Hepatocyte (in vitro differentiated cells): ENCODE data around the gene GRID1. TPM values are rescaled to one million over a fixed set of nuclear protein-coding genes. Genes with fewer than 3 reads are reported as not detected.
A peak's percentile ranks its signal among the peaks of the same experiment; 100 is the strongest.

ENCODE experiments used
- DNase-seq: peaks from one replicate; pipeline ENCODE4 v3.0.0-alpha.2; 2016; ENCODE audit warnings: low spot score
- H2AFZ ChIP-seq: fragments of 200-600 bp; sonication (generic); 2 replicates; pipeline ENCODE4 v1.6.0; 2016; ENCODE audit warnings: antibody characterized with exemption, mild to moderate bottlenecking
- H3K27ac ChIP-seq: fragments of 200-600 bp; sonication (generic); 2 replicates; pipeline ENCODE4 v1.5.1; 2016; ENCODE audit warnings: mild to moderate bottlenecking
- H3K27me3 ChIP-seq: fragments of 200-600 bp; sonication (generic); 2 replicates; pipeline ENCODE4 v1.6.1; 2016
- H3K36me3 ChIP-seq: fragments of 200-600 bp; sonication (generic); replicated peaks from 2 replicates; pipeline ENCODE4 v1.5.1; 2016; ENCODE audit warnings: low read depth; ENCODE audit not compliant: insufficient read depth
- H3K4me1 ChIP-seq: fragments of 200-600 bp; sonication (generic); 2 replicates; pipeline ENCODE4 v1.5.1; 2016; ENCODE audit warnings: mild to moderate bottlenecking, moderate library complexity; ENCODE audit not compliant: insufficient read depth
- H3K4me2 ChIP-seq: fragments of 200-600 bp; sonication (generic); 2 replicates; pipeline ENCODE4 v1.6.0; 2016
- H3K4me3 ChIP-seq: fragments of 200-600 bp; sonication (generic); 2 replicates; pipeline ENCODE4 v1.5.1; 2016; ENCODE audit warnings: mild to moderate bottlenecking
- H3K79me2 ChIP-seq: fragments of 200-600 bp; sonication (generic); 2 replicates; pipeline ENCODE4 v1.6.0; 2017; ENCODE audit warnings: mild to moderate bottlenecking
- H3K9me2 ChIP-seq: fragments of 200-600 bp; sonication (generic); replicated peaks from 2 replicates; pipeline ENCODE4 v1.6.0; 2017; ENCODE audit warnings: mild to moderate bottlenecking; ENCODE audit not compliant: insufficient read depth
- H3K9me3 ChIP-seq: fragments of 200-600 bp; sonication (generic); 2 replicates; pipeline ENCODE4 v1.5.1; 2016; ENCODE audit warnings: low read depth, mild to moderate bottlenecking
- H4K20me1 ChIP-seq: fragments of 200-600 bp; sonication (generic); 2 replicates; pipeline ENCODE4 v1.6.0; 2016; ENCODE audit warnings: mild to moderate bottlenecking; ENCODE audit not compliant: insufficient read depth, poor library complexity, severe bottlenecking
- EZH2 ChIP-seq: fragments of 200-600 bp; sonication (generic); IDR thresholded peaks from 2 replicates; pipeline ENCODE4 v1.6.1; 2016; ENCODE audit warnings: antibody characterized with exemption, mild to moderate bottlenecking, borderline replicate concordance
- EZH2phosphoT487 ChIP-seq: fragments of 200-600 bp; sonication (generic); IDR thresholded peaks from one replicate; pipeline ENCODE4 v1.6.1; 2018; ENCODE audit warnings: antibody characterized with exemption, mild to moderate bottlenecking, low read depth, moderate library complexity; ENCODE audit not compliant: unreplicated experiment, severe bottlenecking
- WGBS: methylation state at CpG from one replicate; pipeline ENCODE4 v1.1.6; 2016; ENCODE audit warnings: low lambda C conversion rate; ENCODE audit errors: missing lambda C conversion rate; 5-methylcytosine and 5-hydroxymethylcytosine counted together
- polyA plus RNA-seq: library from polyadenylated mRNA; unstranded; fragments of >200 nt; fragmentation: Nextera tagmentation; extraction: Ambion mirVana; gene quantifications from 2 replicates; pipeline ENCODE4 v1.2.1, GENCODE V29; 2016
- total RNA-seq: library from RNA; depleted of rRNA; stranded (reverse); fragments of >200 nt; gene quantifications from 2 replicates; pipeline ENCODE4 v1.2.3, GENCODE V29; 2014
- TF ChIP-seq, protein P1 (sequence below): fragments of 200-600 bp; sonication (generic); IDR thresholded peaks from 2 replicates; pipeline ENCODE4 v1.5.1; 2016; ENCODE audit warnings: antibody characterized with exemption, mild to moderate bottlenecking; ENCODE audit not compliant: poor library complexity

The GRID1 gene
- total and polyA plus RNA-seq, 2 experiments from 2014 or later = 0.07 to 0.37 TPM

DNA sequence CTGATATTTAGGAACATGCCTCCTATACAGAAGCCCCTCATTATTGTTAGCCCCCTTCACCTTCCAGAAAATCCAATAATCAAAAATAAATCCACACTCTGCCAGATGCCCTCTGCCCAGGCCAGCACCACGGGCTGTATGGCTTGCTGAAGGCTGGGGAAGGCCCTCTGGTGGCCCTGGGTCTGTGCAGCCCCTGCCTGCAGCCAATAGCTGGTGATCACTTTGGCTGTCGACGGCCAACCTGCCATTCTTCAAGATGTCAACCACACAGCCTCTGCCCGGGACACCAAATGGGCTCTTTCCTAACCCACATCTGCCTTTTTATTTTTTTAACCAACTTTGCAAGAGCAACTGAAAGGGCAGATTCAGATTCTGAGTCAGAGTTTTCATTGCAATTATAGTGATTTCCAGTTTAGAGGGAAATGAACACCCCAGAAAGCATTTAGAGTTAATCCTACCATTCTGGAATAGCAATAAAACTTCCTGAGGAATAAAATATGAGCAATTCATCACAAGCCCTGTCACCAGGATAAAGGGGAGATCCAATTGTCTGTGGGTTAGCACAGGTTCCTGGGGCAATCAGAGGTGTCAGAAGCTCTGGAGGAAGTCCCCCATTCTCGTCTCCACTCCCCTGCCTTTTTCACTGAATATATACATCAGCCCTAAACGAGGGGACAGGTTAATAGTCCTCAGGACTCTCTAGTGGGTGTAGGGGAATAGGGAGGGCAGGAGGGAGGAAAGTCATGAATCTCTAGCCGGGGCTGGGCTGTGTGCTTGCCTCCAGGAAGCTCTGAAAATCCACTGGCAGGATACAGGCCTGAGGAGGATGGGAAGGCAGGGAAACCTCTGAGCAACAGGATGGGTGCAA is 211.3 kb downstream of the GRID1 start:
- 51% methylated on average over 7 of the region's 7 CpGs for WGBS
- TF ChIP-seq EZH2 = no peak
- TF ChIP-seq, protein P1, sequence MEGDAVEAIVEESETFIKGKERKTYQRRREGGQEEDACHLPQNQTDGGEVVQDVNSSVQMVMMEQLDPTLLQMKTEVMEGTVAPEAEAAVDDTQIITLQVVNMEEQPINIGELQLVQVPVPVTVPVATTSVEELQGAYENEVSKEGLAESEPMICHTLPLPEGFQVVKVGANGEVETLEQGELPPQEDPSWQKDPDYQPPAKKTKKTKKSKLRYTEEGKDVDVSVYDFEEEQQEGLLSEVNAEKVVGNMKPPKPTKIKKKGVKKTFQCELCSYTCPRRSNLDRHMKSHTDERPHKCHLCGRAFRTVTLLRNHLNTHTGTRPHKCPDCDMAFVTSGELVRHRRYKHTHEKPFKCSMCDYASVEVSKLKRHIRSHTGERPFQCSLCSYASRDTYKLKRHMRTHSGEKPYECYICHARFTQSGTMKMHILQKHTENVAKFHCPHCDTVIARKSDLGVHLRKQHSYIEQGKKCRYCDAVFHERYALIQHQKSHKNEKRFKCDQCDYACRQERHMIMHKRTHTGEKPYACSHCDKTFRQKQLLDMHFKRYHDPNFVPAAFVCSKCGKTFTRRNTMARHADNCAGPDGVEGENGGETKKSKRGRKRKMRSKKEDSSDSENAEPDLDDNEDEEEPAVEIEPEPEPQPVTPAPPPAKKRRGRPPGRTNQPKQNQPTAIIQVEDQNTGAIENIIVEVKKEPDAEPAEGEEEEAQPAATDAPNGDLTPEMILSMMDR = peak; percentile 5
- Histone ChIP-seq H3K36me3 (no peaks in the 10 kb centered on the region), H3K4me3 (no peak overlapping the region), H3K9me2 (no peaks in the 10 kb centered on the region), H3K79me2 (no peaks in the 10 kb centered on the region), H4K20me1 (no peaks in the 10 kb centered on the region), H3K4me1 (no peaks in the 10 kb centered on the region), H3K27me3 (no peaks in the 10 kb centered on the region), H3K9me3 (no peaks in the 10 kb centered on the region), H2AFZ (no peak overlapping the region), H3K4me2 (no peak overlapping the region), H3K27ac (no peak overlapping the region)
- DNase-seq = no peak

DNA sequence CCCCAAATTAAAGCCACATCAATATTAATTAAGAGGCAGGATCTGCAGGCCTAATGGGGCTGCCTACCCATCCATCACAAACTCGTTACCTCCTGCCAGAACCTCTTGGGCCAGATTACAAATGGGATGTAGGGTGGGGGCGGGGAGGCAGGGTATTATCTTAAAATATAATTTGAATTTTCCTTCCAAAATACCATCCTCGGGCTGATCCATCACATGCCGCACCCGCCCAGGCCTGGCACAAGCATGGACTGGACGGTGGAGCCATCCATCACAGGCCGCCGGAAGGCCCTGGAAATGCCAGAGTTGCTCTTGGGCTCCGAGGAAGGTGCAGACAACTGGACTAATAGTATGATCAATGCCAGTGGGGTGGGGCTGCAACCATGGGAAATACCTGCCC is 212.8 kb downstream of the GRID1 start:
- no peak for DNase-seq
- H3K36me3 ChIP-seq = no peaks in the 10 kb centered on the region
- H3K9me2 ChIP-seq = no peaks in the 10 kb centered on the region
- no peak overlapping the region for H3K4me2 ChIP-seq
- no peaks in the 10 kb centered on the region for H3K4me1 ChIP-seq
- no peaks in the 10 kb centered on the region for H3K79me2 ChIP-seq
- H3K27ac ChIP-seq = no peak overlapping the region
- no peaks in the 10 kb centered on the region for H4K20me1 ChIP-seq
- H2AFZ ChIP-seq = no peak overlapping the region
- H3K4me3 ChIP-seq = no peak overlapping the region
- H3K27me3 ChIP-seq = no peaks in the 10 kb centered on the region
- WGBS = 92% methylated on average over 9 of the region's 9 CpGs
- TF ChIP-seq EZH2 = no peak
- TF ChIP-seq, protein P1 = no peak
- TF ChIP-seq EZH2phosphoT487 = no peak
- H3K9me3 ChIP-seq = no peaks in the 10 kb centered on the region

DNA sequence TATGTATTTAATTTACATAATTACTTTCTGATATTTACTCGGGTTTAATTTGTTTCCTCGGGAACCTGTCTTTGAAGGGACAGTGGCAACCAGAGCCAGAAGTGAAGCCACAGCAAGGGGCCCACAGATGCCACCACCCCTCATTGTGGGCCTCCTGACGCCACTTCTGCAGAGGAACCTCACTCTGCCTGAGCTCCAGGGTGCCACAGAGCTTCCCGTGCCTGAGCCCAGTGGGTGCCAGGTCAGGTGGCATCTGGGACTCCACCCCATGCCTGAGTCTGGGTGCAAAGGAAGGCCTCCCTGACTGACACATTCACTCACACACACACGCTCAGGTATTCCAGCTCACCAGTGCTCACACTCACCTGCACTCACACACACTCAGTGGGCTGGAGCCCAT is 213.7 kb downstream of the GRID1 start:
- WGBS = 82% methylated on average over 5 of the region's 5 CpGs
- no peak overlapping the region for H2AFZ ChIP-seq

More for the DNA sequence above, 213.7 kb downstream of the GRID1 start:
- no peak for DNase-seq
- Histone ChIP-seq H3K4me2 (no peak overlapping the region), H4K20me1 (no peaks in the 10 kb centered on the region), H3K27ac (no peak overlapping the region), H3K36me3 (no peaks in the 10 kb centered on the region), H3K4me3 (no peak overlapping the region), H3K4me1 (no peaks in the 10 kb centered on the region), H3K9me3 (no peaks in the 10 kb centered on the region), H3K79me2 (no peaks in the 10 kb centered on the region), H3K27me3 (no peaks in the 10 kb centered on the region), H3K9me2 (no peaks in the 10 kb centered on the region)
- no peak for TF ChIP-seq EZH2phosphoT487
- no peak for TF ChIP-seq EZH2
- TF ChIP-seq, protein P1 = no peak
